ENCODE measurements around the gene YKT6.
"Not testable (repeated sequence)": the region's sequence is repeated elsewhere in the genome, so short reads cannot be mapped to it uniquely, and the experiment has no call there.

YKT6 gene

DNA sequence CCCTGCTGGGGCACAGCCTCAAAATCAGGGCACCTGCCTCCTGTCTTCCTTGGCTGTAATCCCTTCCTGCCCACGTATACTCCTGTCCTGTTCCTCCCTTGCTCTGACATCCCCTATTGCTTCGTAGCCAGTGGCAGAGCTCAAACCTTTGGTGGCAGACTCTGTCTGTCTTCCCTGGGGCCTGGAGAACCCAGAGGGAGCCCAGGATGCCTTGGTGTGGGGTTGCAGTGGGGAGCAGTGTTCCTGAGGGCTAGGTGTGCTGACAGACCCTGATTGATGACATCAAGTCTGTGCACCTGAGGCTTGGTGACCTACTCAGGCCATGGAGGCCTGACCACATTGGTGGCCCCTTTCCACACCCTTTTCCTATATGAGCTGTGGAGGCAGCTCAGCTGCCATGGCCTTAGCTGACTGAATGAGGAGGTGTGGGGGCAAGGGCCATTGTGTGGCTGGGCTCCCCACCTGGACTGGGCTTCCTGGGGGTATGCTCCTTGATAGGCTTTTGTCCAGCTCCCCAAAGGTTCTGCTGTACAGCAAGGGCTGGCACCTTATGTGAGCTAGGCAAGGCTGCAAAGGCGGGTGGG is 6.1 kb upstream of the YKT6 start:
- DNase-seq = no peak

- no peak for DNase-seq
Measured at GRCh38 chr7:44195889-44196288, 4.9 kb upstream of the YKT6 start.

GRCh38 chr7:44196450-44196872 is 4.3 kb upstream of the YKT6 start:
- DNase-seq = peak; percentile 44

DNA sequence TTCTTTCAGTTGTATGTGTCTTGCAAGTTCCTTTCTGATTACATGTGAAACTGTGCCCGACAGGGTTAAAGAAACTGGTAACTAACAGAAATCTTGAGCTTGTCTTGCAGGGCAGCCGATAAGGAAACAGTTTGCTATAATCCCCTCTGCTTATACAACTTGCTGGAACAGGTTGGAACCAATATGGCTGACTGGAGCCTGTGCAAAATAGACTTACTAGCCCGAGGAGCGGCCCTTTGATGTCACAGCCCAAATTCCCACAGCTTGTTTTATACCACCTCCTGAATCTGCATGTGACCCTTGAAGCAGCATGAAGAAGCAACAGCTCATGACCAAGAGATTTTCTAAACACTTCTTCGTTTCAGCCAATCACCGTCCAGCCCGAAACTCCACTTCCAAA is 3.3 kb upstream of the YKT6 start:
- no peak for DNase-seq

GRCh38 chr7:44200163-44200562 is 615 bp upstream of the YKT6 start:
- not testable (repeated sequence) for DNase-seq

DNA sequence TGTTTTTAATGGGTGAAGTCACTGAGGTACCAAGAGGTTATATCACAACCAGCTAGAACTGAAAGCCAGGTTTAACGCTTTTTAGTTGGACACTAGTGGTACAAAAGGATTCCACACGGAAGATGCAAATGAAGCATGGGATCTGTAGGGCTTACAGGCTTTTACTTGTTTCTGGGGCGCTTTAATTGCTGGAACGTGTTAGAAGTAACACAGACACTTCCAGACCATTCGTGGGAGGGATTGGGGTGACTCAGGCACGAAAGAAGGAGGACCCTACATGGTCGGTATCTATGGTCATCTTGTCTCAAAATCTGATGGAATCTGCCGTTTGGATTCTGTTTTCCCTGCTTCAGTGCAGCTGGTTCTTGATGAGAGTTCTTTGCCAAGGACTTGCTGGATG is 1.0 kb downstream of the YKT6 start:
- no peak for DNase-seq

GRCh38 chr7:44206008-44206407 is 5.2 kb downstream of the YKT6 start:
- no peak for DNase-seq

DNA sequence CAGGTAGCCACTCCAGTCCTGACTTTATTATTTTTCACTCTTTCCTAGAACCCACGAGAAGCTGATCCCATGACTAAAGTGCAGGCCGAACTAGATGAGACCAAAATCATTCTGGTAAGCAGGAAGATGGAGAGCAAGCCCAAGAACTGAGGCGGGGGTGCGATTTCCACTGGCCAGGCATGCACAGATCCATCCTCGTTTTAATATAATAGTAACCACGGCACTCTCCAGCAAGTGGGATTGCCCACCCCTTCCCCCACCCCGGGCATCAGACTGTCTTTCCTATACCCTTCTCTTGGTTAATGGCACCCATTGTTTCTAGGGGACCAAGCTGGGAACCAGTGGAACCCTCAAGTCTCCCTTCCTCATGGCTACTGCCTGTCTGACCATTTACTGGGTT is 7.3 kb downstream of the YKT6 start:
- no peak for DNase-seq

DNA sequence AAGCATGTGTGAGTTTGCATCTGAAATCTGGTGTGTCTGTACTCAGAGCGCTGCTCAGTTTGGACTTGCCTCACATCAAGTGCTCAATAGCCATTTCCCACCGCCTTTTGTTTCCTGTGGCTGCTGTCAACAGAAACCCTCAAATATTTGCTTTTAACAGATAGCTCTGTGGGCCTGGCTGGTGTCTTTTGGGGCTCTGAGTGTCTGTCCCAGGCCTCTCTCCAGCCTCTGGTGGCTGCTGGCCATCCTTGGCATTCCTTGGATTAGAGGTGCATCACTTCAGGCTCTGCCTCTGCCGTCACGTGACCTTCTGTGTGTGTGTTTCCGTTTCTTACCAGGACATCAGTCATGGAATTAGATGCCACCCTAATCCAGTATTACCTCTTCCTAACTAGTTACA is 9.3 kb downstream of the YKT6 start:
- DNase-seq = no peak

- DNase-seq = no peak
Measured at GRCh38 chr7:44211126-44211675, 10.4 kb downstream of the YKT6 start.

DNA sequence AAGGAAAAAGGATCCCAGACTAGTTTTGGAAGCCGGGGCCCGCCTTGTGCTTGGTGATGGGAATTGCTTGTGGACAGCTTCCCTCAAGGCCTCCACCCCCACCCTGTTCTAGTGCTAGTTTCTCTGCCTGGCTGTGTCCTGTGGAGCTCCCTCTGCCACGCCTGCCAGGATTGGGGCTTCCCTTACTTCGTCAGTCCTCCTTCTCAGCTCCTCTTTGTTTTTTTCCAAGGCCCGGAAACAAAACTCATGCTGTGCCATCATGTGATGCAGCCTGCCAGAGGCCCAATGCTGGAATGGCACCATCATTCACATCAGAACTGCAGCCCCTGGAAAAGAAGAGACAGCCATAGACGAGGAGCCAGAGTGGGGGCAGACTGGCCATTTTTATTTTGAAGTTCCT is 11.2 kb downstream of the YKT6 start:
- DNase-seq = peak; percentile 54

DNA sequence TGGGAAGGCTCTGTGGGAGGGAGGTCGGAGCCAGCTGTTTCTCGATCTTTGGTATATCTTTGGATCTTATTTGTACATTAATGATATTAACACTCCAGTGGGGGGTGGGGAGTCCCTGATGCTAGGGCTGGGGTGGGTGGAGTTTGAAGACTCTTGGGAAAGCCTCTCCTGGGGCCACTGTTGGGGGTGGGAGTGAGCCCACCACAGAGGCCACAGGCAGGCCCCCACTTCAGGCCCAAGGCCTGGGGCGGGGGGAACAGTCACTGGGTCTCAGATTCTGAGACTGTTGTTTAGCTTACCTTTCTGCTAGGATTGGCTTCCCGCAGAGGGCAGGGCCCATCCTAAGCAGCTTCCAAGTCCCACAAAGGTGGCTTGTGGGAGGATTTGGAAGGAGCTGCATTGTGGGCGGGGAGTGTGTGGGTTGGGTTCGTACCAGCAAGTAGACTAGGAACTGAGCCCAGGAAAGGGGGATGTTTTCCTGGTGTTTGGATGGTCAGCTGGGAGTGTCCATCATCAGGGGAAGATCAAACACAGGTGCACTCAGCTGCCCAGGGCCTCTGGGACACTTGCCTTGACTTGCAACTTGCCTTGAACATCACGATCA is 11.9 kb downstream of the YKT6 start:
- no peak for DNase-seq

- DNase-seq = no peak
Measured at GRCh38 chr7:44213206-44213876, 12.6 kb downstream of the YKT6 start.

DNA sequence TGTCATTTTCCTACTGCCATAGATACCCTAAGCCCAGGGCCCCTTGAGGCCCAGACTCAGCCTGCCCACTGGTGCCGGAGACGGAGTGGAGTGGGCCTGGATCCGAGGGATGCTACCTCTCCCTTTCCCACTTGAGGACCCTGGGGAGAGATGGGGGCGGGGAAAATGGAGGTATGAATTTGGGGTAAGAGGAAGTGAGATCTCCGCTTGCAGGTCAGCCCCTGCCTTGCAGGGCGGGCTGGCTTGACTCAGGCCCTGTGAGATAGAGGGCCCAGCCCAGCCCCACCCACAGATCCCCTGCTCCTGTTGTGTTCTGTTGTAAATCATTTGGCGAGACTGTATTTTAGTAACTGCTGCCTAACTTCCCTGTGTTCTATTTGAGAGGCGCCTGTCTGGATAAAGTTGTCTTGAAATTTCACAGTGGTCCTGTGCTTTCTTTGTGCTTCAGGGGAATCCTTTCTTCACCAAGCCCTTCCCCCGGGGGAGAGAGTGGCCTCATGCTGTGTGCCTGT is 13.2 kb downstream of the YKT6 start:
- no peak for DNase-seq

- DNase-seq = peak; percentile 69
Measured at GRCh38 chr7:44215531-44215930, 14.8 kb downstream of the YKT6 start.

GRCh38 chr7:44216019-44216418 is 15.2 kb downstream of the YKT6 start:
- peak; percentile 85 for DNase-seq

DNA sequence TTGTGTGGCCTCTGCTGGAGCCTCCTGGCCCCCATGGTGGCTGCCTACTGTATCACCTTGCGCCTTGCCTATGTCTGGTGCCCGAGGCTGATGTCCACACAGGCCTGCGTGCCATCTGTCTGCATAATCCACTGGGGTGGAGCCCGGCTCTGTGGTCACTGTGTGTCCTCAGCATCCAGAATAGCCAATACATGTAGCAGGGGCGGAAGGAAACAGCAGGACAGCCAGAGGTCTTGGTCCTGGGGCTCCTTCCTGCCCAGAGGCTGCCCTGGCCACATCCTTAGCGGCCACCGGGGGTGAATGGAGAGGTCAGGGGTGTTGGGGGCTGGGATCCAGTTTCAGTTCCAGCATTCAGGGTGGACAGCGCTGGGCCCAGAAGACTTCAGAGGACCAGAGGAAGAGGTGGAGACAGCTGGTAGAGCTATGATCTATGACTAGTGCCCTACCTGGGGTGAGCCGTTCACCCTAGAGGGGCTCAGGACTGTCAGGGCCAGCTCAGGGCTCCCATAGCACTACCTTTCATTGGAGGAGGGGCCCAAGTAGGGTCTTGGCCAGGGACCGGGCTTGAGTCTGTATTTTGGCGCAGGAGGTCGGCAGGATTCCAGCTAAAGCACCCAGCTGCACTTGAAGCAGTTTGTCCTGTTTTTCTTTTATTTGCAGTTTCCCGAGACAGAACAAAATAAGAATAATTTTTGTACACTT is 15.9 kb downstream of the YKT6 start:
- no peak for DNase-seq

DNA sequence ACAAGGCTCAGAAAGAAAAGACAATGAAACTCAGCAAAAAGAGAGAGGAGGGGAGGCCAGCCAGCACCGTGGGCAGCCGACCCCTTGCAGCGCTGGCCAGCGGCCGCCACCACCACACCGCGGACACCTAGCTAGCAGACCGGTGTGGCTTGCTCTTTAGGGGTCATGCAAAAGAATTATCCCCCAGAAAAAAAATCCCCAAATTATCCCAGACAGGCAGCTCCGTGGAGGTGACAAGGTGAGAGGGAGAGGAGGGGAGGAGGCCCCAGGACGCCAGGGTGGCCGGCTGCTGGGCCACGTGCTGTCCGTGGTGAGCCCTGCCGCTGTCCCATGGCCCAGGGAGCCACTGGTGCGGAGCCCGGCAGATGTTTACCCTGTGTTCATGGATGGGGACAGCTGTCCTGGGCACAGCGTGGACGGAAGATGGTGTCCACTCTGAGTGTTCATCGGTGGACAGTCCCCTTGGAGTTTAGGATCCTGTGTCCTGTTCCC is 16.5 kb downstream of the YKT6 start:
- no peak for DNase-seq

GRCh38 chr7:44217852-44218402 is 17.1 kb downstream of the YKT6 start:
- no peak for DNase-seq

DNA sequence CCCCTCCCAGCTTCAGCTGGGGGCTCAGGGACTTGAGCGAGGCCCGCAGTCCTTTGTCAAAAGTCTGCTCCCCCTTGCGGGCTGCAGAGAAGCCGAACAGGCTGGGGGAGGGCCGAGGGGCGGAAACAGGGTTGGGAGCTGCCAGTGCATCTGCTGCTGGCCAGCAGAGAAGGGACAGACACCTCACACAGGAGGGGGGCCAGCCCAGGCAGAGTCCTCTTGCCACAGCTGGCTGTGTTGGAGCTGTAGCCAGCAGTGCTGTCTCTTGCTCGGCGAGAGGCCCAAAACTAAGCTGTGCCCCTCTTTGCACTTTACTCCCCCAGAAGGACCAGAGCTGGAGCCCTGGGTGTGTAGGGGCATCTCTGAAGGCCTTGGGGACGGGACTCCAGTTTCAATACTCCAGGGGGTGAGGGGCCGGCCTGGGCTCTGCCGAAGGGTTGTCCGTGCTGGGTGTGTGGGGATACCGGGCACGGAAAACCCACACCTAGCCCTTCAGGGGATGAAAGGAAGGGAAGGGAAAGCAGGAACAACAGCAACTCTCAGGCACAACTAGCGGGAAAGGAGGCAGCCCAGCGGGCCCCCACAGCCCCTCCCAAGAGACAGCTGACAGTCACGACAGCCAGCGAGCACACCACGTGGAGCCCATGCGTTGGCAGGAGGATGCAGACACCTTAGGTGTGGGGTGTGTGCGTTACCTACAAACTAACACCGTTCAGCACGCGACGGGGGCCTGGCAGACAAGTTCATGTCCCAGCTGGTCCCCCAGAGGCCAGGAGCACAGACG is 17.8 kb downstream of the YKT6 start:
- no peak for DNase-seq

GRCh38 chr7:44219371-44220045 is 18.7 kb downstream of the YKT6 start:
- DNase-seq = no peak

- DNase-seq = no peak
Measured at GRCh38 chr7:44220046-44220357, 19.2 kb downstream of the YKT6 start.

All from NCI-H345 (cell line).